Type B pancreatic cell (in vitro differentiated cells): Measurements from ENCODE around the gene PYROXD2. TPM values are rescaled to one million over a fixed set of nuclear protein-coding genes. Genes with fewer than 3 reads are reported as not detected.

ENCODE experiments used
- microRNA-seq: library from miRNA; unstranded; fragments of <30 nt; microRNA quantifications from one replicate; pipeline ENCODE4, GENCODE V29; 2020
- total RNA-seq: library from RNA; stranded (reverse); gene quantifications from 2 replicates; pipeline ENCODE4 v1.2.1, GENCODE V29; 2021; ENCODE audit warnings: low replicate concordance

The PYROXD2 gene
- total RNA-seq, 1 donor from 2014 or later = 14.9 TPM

Small RNA genes within 50 kb of the gene (microRNA-seq; reads per million reads assigned to microRNA genes)
- 28.1 reads per million, percentile 49 among the genes with 10 or more reads in this experiment for gene MIR1287
- gene MIR4685 = 1.9 reads per million

Other genes with a start within 250 kb of the PYROXD2 start
- gene LOXL4, start 147.0 kb downstream of the PYROXD2 start, total RNA-seq = 40.5 and 59.4 TPM in 2 replicates
- 60.5 and 72.4 TPM in 2 replicates for gene HPS1, start 31.8 kb upstream of the PYROXD2 start, total RNA-seq